A549 treated with CpdA at 1 μM for 4 hours (cell line): ENCODE measurements around the gene DTNA. TPM values are rescaled to one million over a fixed set of nuclear protein-coding genes. Genes with fewer than 3 reads are reported as not detected.

ENCODE experiments used
- total RNA-seq: library from RNA; stranded (reverse); fragments of 200-300 nt; extraction: Qiagen RNA extraction; gene quantifications from 5 replicates; pipeline ENCODE4 v1.2.3, GENCODE V29; 2022; ENCODE audit warnings: low read depth

DTNA gene
- 0.15 to 0.98 TPM (median 0.30 TPM) in 4 of 5 replicates, not detected in the other for total RNA-seq

DNA sequence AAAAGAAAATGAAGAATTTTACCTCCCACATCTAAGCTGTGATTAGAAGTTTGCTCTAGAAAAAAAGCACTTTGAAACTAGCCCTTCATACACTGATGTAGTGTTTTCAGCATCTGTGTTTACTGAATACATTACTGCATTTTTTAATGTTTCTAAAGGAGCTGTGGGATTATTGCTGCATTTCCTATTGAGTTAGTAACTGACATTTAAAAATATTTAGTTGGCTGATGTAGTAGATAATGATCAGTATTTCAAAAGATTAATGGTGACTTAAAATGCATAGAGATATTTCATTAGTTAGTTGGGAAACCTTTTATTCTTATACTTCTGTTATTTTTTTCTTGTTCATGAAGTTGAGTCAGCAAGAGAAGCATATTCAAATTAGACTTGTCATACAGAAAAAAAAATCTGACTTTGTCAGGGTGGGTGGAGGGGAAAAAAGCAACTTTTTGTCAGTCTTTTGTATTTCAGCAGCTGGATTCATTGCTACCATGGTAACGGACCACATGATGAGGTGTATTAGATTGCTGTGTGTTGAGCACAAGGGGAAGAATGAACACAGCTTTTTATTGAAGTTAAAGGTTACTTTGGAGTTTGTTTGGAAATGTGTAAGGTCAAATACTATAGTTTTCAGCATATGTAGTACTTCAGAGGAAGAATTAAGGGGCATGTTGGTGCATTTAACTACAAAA, at the start of gene DTNA:
TSS of gene DTNA (plus strand) at position 549 of the 692 bp plus-strand sequence. CDS start 45,679 bp downstream, outside the sequence.

